Effector memory CD4-positive, alpha-beta T cell (primary cell): ENCODE data around the gene SNAI3.

ENCODE experiments used
- DNase-seq, 3 donors: peaks; one replicate each; pipeline ENCODE4 v3.0.0-alpha.2; 2020
- H3K27ac ChIP-seq: 2 replicates; pipeline ENCODE4 v1.7.0; 2013; ENCODE audit warnings: mild to moderate bottlenecking, low read length, moderate library complexity; ENCODE audit not compliant: insufficient read depth, poor library complexity, severe bottlenecking
- H3K27me3 ChIP-seq: replicated peaks from 2 replicates; pipeline ENCODE4 v1.7.0; 2013; ENCODE audit warnings: mild to moderate bottlenecking, low read length; ENCODE audit not compliant: insufficient read depth, control insufficient read depth, poor library complexity, severe bottlenecking
- H3K36me3 ChIP-seq: 2 replicates; pipeline ENCODE4 v1.7.0; 2013; ENCODE audit warnings: mild to moderate bottlenecking, low read length, moderate library complexity; ENCODE audit not compliant: control insufficient read depth, insufficient read depth
- H3K4me1 ChIP-seq: 2 replicates; pipeline ENCODE4 v1.7.0; 2013; ENCODE audit warnings: low read length, mild to moderate bottlenecking; ENCODE audit not compliant: control insufficient read depth, insufficient read depth, poor library complexity, severe bottlenecking
- H3K4me3 ChIP-seq: 2 replicates; pipeline ENCODE4 v1.7.0; 2013; ENCODE audit warnings: low read length, low read depth, mild to moderate bottlenecking; ENCODE audit not compliant: insufficient read depth, poor library complexity, severe bottlenecking
- H3K9me3 ChIP-seq: 2 replicates; pipeline ENCODE4 v1.7.0; 2013; ENCODE audit warnings: mild to moderate bottlenecking, low read length, moderate library complexity; ENCODE audit not compliant: control insufficient read depth

The SNAI3 gene

GRCh38 chr16:88721815-88722755 lies 35.8 kb upstream of the SNAI3 start:
- no peak for DNase-seq
- Histone ChIP-seq H3K4me1 (no peaks in the 10 kb centered on the region), H3K27me3 (no peaks in the 10 kb centered on the region), H3K9me3 (no peaks in the 10 kb centered on the region), H3K27ac (no peak overlapping the region), H3K36me3 (peaks cover 98% of the 10 kb centered on the region), H3K4me3 (no peak overlapping the region)

- no peak for DNase-seq
- Histone ChIP-seq H3K4me3 (no peak overlapping the region), H3K27me3 (no peaks in the 10 kb centered on the region), H3K27ac (no peak overlapping the region), H3K9me3 (no peaks in the 10 kb centered on the region), H3K4me1 (no peaks in the 10 kb centered on the region), H3K36me3 (peaks cover 98% of the 10 kb centered on the region)
Measured at GRCh38 chr16:88721236-88721635, 34.9 kb upstream of the SNAI3 start.

GRCh38 chr16:88720396-88720970 lies 34.2 kb upstream of the SNAI3 start:
- Histone ChIP-seq H3K36me3 (peaks cover 98% of the 10 kb centered on the region), H3K4me3 (no peak overlapping the region)
- no peak for DNase-seq

GRCh38 chr16:88719933-88720296 lies 33.6 kb upstream of the SNAI3 start:
- no peak for DNase-seq
- H3K27ac ChIP-seq = no peak overlapping the region
- H3K9me3 ChIP-seq = no peaks in the 10 kb centered on the region
- H3K36me3 ChIP-seq = peaks cover 98% of the 10 kb centered on the region
- H3K4me1 ChIP-seq = no peaks in the 10 kb centered on the region
- H3K27me3 ChIP-seq = no peaks in the 10 kb centered on the region
- no peak overlapping the region for H3K4me3 ChIP-seq

More at GRCh38 chr16:88720396-88720970, 34.2 kb upstream of the SNAI3 start:
- Histone ChIP-seq H3K9me3 (no peaks in the 10 kb centered on the region), H3K27me3 (no peaks in the 10 kb centered on the region), H3K4me1 (no peaks in the 10 kb centered on the region), H3K27ac (no peak overlapping the region)

- Histone ChIP-seq H3K4me3 (no peak overlapping the region), H3K27ac (no peak overlapping the region), H3K4me1 (no peaks in the 10 kb centered on the region), H3K36me3 (peaks cover 98% of the 10 kb centered on the region), H3K27me3 (no peaks in the 10 kb centered on the region), H3K9me3 (no peaks in the 10 kb centered on the region)
- DNase-seq = no peak
Measured at GRCh38 chr16:88719267-88719932, 33.1 kb upstream of the SNAI3 start.

GRCh38 chr16:88718178-88718577 lies 31.9 kb upstream of the SNAI3 start:
- Histone ChIP-seq H3K4me1 (no peaks in the 10 kb centered on the region), H3K27me3 (no peaks in the 10 kb centered on the region), H3K4me3 (no peak overlapping the region), H3K9me3 (no peaks in the 10 kb centered on the region), H3K27ac (no peak overlapping the region), H3K36me3 (peaks cover 98% of the 10 kb centered on the region)
- no peak for DNase-seq

GRCh38 chr16:88716601-88717001 lies 30.3 kb upstream of the SNAI3 start:
- peaks cover 82% of the 10 kb centered on the region for H3K36me3 ChIP-seq
- no peaks in the 10 kb centered on the region for H3K9me3 ChIP-seq
- H3K4me1 ChIP-seq = no peaks in the 10 kb centered on the region
- DNase-seq = no peak
- H3K27ac ChIP-seq = no peak overlapping the region
- H3K4me3 ChIP-seq = no peak overlapping the region
- no peaks in the 10 kb centered on the region for H3K27me3 ChIP-seq

GRCh38 chr16:88716201-88716600 lies 29.9 kb upstream of the SNAI3 start:
- H3K9me3 ChIP-seq = no peaks in the 10 kb centered on the region
- no peaks in the 10 kb centered on the region for H3K27me3 ChIP-seq
- no peaks in the 10 kb centered on the region for H3K4me1 ChIP-seq
- H3K27ac ChIP-seq = no peak overlapping the region
- no peak overlapping the region for H3K4me3 ChIP-seq
- no peak for DNase-seq
- H3K36me3 ChIP-seq = peaks cover 78% of the 10 kb centered on the region

GRCh38 chr16:88715312-88716190 lies 29.2 kb upstream of the SNAI3 start:
- Histone ChIP-seq H3K27ac (no peak overlapping the region), H3K9me3 (no peaks in the 10 kb centered on the region), H3K36me3 (peaks cover 72% of the 10 kb centered on the region), H3K4me1 (no peaks in the 10 kb centered on the region), H3K4me3 (no peak overlapping the region), H3K27me3 (no peaks in the 10 kb centered on the region)
- DNase-seq = no peak
